Liver (tissue), 3 donors: Measurements from ENCODE around the gene VPS4B.

Source experiments
- ATF3 ChIP-seq: IDR thresholded peaks from 2 replicates; pipeline ENCODE4 v1.6.1; 2016; ENCODE audit warnings: antibody characterized with exemption
- CTCF ChIP-seq: fragments of 150-350 bp; IDR thresholded peaks from 2 replicates; pipeline ENCODE4 v1.5.1; 2017; ENCODE audit warnings: improper control_type of control experiment, low read depth, low read length; ENCODE audit not compliant: missing input control
- EGR1 ChIP-seq, 2 donors: IDR thresholded peaks; 2 replicates each; pipeline ENCODE4 v1.6.1; 2016 to 2018; ENCODE audit warnings: antibody characterized with exemption in 2 of 2, low read depth in 2 of 2
- FOXA1 ChIP-seq: IDR thresholded peaks from 2 replicates; pipeline ENCODE4 v1.6.1; 2016; ENCODE audit warnings: antibody characterized with exemption
- FOXA2 ChIP-seq: IDR thresholded peaks from 2 replicates; pipeline ENCODE4 v1.6.1; 2016; ENCODE audit warnings: antibody characterized with exemption
- HNF4G ChIP-seq: IDR thresholded peaks from 2 replicates; pipeline ENCODE4 v1.6.1; 2016; ENCODE audit warnings: antibody characterized with exemption
- JUND ChIP-seq, 2 donors: IDR thresholded peaks; 2 replicates each; pipeline ENCODE4 v1.6.1; 2016; ENCODE audit warnings: antibody characterized with exemption in 2 of 2
- MAX ChIP-seq: IDR thresholded peaks from 2 replicates; pipeline ENCODE4 v1.6.1; 2016; ENCODE audit warnings: antibody characterized with exemption
- RAD21 ChIP-seq, 2 donors: IDR thresholded peaks; 2 replicates each; pipeline ENCODE4 v1.6.1; 2016; ENCODE audit warnings: antibody characterized with exemption in 2 of 2, mild to moderate bottlenecking in 2 of 2
- SP1 ChIP-seq: IDR thresholded peaks from 2 replicates; pipeline ENCODE4 v1.6.1; 2018; ENCODE audit warnings: antibody characterized with exemption, mild to moderate bottlenecking
- TAF1 ChIP-seq: conservative IDR thresholded peaks from 2 replicates; pipeline ENCODE4 v1.6.1; 2016; ENCODE audit warnings: antibody characterized with exemption, mild to moderate bottlenecking
- YY1 ChIP-seq: IDR thresholded peaks from 2 replicates; pipeline ENCODE4 v1.6.1; 2016; ENCODE audit warnings: antibody characterized with exemption, mild to moderate bottlenecking
- ZBTB33 ChIP-seq: IDR thresholded peaks from 2 replicates; pipeline ENCODE4 v1.6.1; 2016; ENCODE audit warnings: antibody characterized with exemption
- TF ChIP-seq, protein P1 (sequence below): IDR thresholded peaks from 2 replicates; pipeline ENCODE4 v1.6.1; 2016; ENCODE audit warnings: antibody characterized with exemption, mild to moderate bottlenecking
- donor health status: healthy.
- donor health status: healthy.

DNA sequence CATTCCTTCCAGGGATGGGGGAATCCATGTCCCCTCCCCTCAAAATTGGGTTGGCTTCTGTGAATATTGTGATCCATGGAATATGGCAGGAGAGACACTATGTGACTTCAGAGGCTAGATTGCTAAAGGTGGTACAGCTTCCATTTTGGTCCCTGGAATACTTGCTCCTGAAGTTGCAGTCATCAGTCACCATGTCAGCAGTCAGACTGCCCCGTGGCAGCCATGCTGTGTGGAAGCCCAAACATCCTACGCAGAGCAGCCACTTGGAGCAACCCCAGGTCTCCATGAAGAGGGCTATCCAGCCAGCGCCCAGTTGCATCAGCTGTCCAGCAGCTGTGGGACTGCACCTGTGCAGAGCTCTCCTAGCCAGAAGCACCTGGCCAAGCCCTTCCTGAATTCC lies 39.4 kb downstream of the VPS4B start:
- no peak for TF ChIP-seq CTCF
- no peak for TF ChIP-seq SP1
- TF ChIP-seq EGR1 (IDR thresholded peaks at IDR 0.05; ENCODE audit: low read depth in 2 of 2) = no peak
- no peak for TF ChIP-seq YY1
- TF ChIP-seq ATF3 = no peak
- no peak for TF ChIP-seq JUND (IDR thresholded peaks at IDR 0.05)
- TF ChIP-seq, protein P1, sequence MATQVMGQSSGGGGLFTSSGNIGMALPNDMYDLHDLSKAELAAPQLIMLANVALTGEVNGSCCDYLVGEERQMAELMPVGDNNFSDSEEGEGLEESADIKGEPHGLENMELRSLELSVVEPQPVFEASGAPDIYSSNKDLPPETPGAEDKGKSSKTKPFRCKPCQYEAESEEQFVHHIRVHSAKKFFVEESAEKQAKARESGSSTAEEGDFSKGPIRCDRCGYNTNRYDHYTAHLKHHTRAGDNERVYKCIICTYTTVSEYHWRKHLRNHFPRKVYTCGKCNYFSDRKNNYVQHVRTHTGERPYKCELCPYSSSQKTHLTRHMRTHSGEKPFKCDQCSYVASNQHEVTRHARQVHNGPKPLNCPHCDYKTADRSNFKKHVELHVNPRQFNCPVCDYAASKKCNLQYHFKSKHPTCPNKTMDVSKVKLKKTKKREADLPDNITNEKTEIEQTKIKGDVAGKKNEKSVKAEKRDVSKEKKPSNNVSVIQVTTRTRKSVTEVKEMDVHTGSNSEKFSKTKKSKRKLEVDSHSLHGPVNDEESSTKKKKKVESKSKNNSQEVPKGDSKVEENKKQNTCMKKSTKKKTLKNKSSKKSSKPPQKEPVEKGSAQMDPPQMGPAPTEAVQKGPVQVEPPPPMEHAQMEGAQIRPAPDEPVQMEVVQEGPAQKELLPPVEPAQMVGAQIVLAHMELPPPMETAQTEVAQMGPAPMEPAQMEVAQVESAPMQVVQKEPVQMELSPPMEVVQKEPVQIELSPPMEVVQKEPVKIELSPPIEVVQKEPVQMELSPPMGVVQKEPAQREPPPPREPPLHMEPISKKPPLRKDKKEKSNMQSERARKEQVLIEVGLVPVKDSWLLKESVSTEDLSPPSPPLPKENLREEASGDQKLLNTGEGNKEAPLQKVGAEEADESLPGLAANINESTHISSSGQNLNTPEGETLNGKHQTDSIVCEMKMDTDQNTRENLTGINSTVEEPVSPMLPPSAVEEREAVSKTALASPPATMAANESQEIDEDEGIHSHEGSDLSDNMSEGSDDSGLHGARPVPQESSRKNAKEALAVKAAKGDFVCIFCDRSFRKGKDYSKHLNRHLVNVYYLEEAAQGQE = no peak
- TF ChIP-seq TAF1 = no peak
- no peak for TF ChIP-seq ZBTB33
- no peak for TF ChIP-seq RAD21 (IDR thresholded peaks at IDR 0.05)
- no peak for TF ChIP-seq MAX
- TF ChIP-seq FOXA1 = no peak
- TF ChIP-seq HNF4G = no peak
- no peak for TF ChIP-seq FOXA2
